HG03095 (cell line): ENCODE measurements around the gene FAF1.
"Not testable (repeated sequence)": the region's sequence is repeated elsewhere in the genome, so short reads cannot be mapped to it uniquely, and the experiment has no call there.

ENCODE experiments used
- ATAC-seq: cut with Tn5 transposase; IDR thresholded peaks from one replicate; pipeline ENCODE4 v1.9.1; 2021; ENCODE audit warnings: moderate library complexity; ENCODE audit not compliant: unreplicated experiment

The FAF1 gene

DNA sequence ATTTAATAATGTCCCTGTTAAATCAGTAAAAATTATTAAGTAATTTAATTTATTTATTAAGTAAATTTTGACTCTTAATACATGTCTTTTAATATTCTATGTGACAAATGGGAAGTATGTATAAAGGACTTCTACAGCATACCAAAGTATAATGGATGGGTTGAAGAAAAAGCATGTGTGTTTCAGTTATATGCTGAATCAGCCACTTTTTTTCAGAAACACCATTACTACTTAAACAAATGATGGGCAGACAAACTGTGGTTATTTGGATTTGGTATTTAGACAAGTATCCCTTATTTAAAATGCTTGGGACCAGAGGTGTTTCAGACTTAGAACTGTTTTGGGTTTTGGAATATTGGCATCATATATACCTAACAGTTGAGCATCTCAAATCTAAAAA lies 360.5 kb downstream of the FAF1 start:
- no peak for ATAC-seq

DNA sequence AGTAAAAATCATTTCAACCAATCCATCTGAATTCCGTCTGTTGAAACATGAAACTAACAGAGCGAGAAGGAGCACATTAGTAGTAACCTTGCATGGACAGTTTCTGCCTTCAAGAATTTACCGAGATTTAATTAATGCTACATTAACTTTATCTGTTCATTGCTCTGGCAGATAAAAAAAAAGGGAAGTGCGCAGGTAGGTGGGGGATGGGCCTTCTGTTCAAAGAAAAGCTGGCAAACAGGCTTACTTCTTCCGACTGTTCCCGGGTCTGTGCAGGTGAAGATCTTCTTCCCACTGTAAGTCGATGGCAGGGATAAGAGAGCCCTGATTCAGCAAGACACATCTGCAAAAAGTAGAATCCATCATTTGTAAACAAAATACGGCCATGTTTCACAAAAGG lies 364.2 kb downstream of the FAF1 start:
- ATAC-seq = no peak

DNA sequence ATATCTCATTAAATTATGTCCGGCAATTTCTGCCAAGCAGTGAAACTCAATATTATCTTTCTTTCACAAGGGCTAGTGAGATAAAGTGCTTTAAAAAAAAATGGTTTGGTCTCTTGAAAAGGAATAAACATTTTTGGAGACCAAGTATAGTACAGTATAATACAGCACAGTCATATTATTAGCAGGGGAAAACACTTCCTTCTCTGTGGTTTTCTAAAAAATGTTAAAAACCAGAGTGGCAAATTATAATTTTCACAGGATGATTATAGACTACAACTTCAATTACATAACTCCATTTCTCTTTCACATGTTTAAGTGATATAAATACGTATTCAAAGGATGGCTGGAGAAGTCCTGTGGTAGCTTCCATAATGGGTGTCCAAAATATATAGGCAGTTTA lies 366.6 kb downstream of the FAF1 start:
- ATAC-seq = no peak

DNA sequence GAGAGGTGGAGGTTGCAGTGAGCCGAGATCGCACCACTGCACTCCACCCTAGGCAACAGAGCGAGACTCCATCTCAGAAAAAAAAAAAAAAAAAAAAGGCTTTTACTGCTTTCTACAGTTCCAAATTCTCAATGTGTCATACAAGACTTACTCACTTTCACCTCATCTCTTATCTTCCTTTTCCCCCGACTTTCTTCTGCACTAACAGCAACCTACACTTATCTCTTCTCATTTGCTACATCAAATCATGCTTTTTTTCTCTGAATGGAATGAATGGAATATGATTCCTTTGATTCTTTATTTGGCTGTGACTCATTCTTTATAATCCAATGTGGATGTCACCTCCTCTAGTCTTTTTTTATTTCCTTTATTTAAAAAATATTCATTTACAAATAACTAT lies 368.5 kb downstream of the FAF1 start:
- no peak for ATAC-seq

DNA sequence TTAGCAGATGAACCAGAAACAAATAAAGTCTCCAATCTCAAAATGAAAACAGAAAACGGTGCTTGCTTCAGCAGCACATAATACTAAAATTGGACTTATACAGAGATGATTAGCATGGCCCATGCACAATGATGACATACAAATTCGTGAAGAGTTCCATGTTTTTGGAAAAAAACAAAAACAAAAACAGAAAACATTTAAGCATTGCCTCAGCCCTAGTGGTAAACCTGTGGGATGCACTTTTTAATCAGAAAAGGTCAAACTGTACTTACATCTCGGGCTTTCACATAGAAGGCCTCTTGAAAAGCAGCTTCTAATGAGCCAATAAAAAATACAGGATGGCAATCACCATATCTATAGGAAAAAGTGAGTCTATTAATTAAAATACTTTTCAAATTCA lies 377.7 kb downstream of the FAF1 start:
- ATAC-seq = no peak

DNA sequence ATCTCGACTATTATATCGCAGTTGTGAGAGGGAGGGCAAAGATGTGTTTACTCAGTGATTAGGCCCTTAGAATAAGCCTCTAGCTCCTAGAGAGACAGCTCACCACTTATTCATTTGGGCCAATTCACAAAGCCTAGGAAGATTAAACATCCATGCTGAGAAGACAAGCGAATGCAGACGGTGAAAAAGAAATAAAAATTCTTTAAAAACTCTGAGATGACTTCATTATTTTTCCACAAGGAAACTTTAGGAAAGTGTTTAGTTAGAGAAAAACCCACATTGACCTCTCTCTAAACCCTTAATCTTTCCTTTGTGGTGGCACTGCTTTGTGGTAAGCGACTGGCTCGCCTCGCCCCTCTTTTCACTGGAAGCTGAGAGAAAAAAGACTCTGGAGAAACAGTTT lies 390.0 kb downstream of the FAF1 start:
- ATAC-seq = no peak

DNA sequence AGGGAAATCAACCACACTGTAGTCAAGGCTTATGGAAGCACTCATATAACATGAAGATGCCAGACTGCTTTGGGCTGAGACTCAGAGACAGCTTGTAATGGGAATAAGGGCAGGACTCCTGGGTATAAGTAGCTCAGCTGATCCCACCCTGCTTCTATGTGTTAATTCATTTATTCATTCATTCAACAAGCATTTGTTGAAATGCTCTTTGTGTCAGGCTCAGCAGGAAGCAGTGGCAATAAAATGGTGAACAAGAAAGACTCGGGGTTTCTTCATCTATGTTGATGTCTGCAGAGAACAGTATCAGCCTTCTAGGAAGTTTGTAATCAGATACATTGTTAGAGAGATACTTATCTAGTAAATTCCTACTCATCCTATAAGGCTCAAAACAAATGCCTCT lies 391.3 kb downstream of the FAF1 start:
- no peak for ATAC-seq

DNA sequence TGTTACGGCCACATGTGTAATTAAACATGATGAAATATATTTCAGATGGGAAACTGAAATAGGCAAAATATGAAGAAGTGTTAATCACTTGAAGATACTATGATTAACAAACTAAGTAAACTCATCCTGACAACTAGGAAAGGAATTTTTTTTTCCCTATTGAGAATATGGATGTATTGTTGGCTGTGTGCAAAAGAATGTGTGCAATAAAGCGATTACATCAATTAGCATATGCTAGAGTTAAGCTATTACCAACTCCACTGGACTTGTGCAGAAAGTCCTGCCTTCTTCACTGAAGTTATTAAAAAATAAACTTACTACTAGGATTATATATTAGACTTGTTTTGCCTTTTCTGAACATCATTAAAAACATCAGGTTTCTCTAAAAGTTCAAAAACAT lies 393.7 kb downstream of the FAF1 start:
- no peak for ATAC-seq

DNA sequence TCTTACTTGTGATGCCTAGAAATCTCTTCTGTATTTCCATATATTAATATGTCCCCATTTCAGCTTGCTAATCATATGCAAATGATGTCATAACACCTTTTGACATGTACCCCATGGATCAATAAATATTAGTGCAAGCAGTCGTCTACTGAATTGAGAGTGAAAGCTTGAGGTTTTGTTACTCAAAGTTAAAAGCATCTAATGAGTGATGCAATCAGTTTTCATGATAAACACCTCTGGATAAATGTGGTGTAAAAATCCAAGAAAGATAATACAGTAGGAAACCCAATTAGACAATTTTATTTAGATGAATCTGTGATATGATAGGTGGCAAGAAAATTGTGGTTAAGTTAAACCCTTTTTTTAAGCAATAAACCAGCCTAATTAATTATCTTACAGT lies 395.6 kb downstream of the FAF1 start:
- ATAC-seq = no peak

DNA sequence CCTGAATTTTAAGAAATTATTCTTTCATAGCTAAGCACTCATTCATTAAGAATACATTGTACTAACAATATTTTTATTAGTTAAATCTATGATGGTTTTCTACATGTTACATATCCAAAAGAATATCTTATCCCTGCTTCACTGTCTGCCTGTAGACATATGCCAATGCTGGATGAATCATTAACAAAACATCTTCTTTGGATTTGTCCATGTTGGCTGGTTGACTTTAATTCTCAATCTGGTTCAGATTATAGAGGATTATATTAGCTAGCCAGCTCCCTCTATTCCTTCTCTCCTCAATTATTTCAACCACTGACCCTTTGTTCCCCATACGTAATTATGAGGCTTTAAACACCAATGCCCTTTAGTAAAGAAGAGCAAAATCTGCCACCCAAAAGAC lies 398.0 kb downstream of the FAF1 start:
- ATAC-seq = no peak

DNA sequence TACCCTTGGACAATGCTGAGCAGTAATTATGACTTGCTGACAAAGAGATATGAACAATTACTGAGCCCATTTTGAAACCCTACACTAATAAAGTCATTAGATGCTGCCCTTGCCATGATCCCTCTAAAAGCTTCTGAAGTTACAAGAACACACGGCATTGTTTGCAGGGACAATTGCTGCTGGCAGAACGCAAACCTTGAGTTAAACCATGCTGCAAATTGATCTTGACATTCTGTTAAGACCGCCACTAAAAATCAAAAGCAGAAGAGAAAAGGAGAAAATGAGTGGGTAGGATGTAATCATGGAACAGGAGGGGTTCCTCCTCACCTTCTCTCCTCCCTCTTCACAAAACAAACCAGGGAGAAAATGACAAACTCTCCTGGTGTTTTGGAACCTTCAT lies 400.6 kb downstream of the FAF1 start:
- ATAC-seq = no peak

DNA sequence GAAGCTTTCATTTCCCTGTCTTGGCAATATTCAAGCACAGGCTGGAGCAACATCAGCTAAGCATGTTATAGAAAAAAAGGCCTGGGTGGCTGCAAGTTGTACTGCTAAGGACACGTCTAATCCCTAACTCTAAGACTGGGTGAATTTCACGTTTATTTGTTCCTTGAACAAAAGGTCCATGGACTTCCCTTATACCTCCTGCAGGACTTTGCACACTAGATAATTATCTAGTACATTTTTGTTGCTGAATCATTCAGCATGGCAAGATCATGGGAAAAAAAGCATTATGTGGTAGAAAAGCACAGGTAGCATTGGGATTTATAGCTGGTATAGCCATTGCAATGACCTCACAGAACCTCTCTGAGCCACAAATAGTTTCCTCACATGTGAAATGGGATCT lies 406.1 kb downstream of the FAF1 start:
- ATAC-seq = no peak

DNA sequence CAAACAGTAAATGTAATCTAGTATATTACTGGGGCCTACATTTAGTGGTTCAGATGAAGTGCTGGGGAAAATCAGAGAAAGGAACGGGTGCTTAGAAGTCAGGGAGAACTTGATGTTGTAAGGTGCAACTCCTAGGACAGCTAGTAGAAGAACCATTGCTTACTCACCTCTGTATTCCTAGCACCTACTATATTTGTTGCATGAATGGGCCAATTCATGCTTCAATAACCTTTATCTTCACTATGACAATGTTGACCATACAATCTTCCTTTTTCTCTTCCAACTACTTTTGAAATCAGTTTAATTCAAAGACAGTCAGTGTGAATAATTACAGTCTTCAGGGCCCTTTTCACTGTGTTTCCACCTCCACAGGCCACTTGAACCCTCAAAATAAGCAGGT lies 411.8 kb downstream of the FAF1 start:
- no peak for ATAC-seq

DNA sequence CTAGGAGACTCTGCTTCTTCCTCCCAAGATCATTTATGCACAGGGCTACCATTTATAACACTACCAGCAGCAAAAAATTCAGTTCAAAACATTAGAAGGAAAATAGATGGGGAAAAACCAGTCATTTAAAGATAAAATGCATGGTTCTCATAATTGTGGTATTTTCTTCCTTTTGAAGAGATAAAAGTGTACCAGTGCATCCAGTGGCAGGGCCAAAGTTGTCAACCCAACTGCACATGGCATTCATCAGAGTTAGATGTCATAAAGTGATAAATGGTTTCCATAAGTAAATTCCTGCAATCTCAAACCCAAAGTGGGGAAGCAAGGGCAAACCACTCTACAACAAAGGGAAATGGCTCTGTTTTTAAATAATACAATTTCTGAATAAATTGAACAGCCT lies 417.7 kb downstream of the FAF1 start:
- no peak for ATAC-seq

DNA sequence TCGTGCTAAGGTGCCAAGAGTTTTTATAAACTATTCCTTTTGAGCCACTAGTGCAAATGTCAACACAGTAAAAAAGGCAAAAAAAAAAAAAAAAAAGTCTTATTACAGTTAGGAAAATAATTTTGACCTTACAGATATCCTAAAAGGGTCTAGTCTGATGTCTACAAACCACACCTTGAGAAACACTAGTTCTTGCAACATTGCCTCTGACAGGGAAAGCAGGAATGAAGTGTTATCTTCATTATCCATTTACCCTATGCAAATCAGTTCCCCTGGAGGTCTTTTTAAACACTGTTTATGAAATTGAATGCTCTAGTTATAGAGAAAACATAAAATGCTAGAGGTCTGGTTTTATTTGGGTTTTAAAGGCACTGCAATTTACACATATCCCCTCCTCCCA lies 421.6 kb downstream of the FAF1 start:
- ATAC-seq = no peak

DNA sequence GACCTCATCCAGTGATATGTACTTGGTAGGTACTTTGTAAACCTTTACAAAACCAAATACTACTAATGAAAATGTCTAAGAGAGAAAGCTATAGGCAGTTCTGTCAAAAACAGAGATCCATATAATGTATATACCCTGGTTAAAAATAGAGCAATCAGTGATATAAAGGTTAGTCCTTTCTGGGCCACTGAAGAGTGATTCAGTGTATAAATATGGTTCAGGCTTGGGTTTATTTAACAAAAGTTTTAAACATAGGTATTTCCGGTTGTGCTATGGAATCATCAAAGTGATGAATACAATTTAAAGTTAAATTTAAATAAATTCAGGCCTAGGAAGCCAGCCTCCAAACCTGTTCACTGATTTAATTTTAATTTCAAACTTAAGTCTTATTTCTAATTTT lies 428.5 kb downstream of the FAF1 start:
- ATAC-seq = no peak

DNA sequence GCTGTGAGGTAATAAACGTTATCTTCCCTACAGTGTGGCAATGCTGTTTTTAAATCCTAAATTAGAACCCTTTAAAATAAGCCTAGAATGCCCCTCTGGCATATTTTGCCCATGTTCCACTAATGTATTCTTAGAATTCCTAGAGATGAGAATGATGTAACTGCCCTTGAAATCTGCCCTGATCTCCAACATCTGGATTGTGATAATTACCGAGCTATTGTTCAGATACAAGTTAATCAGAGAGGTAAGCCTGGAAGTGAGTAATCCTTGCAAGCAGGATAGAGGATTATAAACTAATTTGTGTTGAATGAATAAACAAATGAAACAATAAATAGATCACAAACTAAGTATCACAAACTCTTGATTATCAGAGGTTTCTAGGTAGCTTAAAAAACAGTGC lies 429.0 kb downstream of the FAF1 start:
- ATAC-seq = no peak

DNA sequence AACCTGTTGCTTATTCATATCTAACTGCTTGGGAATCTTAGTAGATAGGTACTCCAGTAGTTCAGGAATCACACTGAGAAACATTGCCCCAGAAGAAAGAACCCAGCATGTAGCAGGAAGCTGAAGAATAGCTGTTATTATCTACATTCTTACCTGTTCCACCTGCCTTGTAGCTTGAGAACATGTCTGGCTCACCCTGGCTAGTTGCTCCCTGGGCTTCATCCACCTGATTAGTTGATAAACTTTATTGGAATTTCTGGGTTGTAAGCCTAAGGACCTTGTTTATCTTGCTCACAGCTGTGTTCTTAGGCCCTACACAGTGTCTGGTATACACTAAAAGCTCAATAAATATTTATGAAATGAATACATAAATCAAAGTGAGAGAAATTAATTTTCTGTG lies 430.6 kb downstream of the FAF1 start:
- no peak for ATAC-seq

DNA sequence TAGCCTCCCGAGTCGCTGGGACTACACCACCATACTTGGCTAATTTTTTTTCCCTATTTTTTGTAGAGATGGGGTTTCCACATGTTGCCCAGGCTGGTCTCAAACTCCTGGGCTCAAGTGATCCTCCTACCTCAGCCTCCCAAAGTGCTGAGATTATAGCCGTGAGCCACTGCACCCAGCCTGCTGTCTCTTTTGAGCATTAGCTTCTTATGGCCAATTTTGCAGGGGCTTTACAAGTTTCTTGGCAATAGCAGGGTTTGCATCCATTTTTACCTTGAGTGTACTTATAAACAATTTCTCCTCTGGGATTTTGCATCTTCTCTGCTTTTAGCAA lies 432.1 kb downstream of the FAF1 start:
- ATAC-seq = not testable (repeated sequence)

DNA sequence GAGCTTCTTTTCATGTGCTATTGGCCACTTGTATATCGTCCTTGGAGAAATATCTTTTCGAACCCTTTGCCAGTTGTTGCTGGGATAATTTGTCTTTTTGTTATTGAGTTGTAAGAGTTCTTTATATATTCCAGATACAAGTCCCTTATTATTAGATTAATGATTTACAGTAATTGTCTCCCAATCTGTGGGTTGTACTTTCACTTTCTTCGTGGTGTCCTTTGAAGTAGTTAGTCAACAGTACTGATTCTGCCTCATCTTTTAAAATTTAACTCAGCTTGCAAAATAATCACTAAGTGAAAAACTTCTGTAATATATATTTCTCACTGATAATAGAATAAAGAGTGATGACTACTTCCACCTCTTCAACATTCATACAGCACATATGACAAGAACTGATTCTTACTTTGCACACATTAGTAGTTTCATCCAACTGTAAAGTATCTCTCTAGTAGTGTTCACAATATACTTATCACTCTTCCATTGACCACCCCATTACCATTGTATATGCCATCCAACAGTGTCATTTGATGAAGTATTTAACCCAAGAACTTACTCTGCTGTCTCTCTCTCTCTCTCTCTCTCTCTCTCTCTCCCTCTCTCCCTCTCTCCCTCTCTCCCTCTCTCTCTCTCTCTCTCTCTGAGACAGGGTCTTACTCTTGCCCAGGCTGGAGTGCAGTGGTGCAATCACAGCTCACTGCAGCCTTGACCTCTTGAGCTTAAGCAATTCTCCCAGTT lies 432.6 kb downstream of the FAF1 start:
- no peak for ATAC-seq

DNA sequence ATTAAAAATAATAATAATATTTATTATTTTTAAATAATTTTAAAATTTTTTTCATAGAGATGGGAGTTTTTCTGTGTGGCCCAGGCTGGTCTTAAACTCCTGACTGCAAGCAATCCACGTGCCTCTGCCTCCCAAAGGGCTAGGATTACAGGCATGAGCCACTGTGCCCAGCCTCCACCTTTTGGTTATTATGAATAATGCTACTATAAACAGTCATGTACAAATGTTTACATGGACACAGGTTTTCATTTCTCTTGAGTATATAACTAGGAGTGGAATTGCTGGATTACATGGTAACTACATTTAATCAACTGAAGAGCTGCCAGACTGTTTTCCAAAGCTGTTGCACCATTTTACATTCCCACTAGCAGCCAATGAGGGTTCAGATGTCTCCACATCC lies 433.6 kb downstream of the FAF1 start:
- ATAC-seq = no peak

DNA sequence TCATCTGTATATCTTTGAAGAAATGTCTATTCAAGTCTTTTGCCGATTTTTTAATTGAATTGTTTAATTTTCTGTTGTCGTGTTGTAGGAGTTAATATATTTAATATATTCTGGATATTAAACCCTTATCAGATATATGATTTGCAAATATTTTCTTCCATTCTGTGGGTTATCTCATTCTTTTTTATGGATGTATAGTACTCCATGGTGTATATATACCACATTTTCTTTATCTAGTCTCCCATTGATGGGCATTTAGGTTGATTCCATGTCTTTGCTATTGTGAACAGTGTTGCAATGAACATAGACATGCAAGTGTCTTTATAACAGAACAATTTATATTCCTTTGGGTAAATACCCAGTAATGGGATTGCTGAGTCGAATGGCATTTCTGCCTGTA lies 436.5 kb downstream of the FAF1 start:
- ATAC-seq = no peak

DNA sequence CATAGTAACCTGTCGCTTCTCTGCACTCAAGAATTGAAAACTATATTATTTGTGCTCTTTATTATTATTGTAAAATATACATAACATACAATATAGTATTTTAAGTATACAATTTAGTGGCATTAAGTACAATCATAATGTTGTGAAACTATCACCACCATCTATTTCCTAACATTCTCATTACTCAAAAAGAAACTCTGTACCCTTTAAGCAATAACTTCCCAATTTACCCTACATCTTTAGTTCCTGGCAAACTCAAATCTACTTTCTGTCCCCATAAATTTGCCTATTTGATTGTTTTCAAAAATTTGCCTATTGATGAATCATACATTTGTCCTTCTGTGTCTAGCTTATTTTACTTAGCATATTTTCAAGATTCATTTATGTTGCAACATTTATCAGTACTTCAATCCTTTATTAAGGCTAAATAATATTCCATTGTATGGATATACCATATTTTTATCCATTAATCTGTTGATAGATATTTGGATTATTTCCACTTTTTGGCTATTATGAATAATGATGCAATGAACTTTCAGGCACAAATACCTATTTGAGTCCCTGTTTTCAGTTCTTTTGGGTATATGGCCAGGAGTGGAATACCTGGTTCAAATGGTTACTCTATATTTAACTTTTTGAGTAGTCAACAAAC lies 437.2 kb downstream of the FAF1 start:
- ATAC-seq = no peak
